Progenitor cell of endocrine pancreas (in vitro differentiated cells): ENCODE data around the gene ADPRHL1. TPM values are rescaled to one million over a fixed set of nuclear protein-coding genes. Genes with fewer than 3 reads are reported as not detected.

ENCODE experiments used
- DNase-seq: peaks from one replicate; pipeline ENCODE4 v3.0.0; 2021; ENCODE audit warnings: low spot score; ENCODE audit not compliant: unreplicated experiment
- H3K27ac Mint-ChIP-seq: 2 replicates; pipeline ENCODE4 v1.8.0; 2021; ENCODE audit warnings: mild to moderate bottlenecking, moderate library complexity, mixed read lengths
- H3K27me3 Mint-ChIP-seq: 2 replicates; pipeline ENCODE4 v1.8.0; 2021; ENCODE audit warnings: mixed read lengths
- H3K36me3 Mint-ChIP-seq: 2 replicates; pipeline ENCODE4 v1.8.0; 2022; ENCODE audit warnings: mixed read lengths; ENCODE audit not compliant: insufficient read depth
- H3K4me1 Mint-ChIP-seq: 2 replicates; pipeline ENCODE4 v1.8.0; 2021; ENCODE audit warnings: low read depth, mixed read lengths
- H3K4me3 Mint-ChIP-seq: 2 replicates; pipeline ENCODE4 v1.8.0; 2021; ENCODE audit warnings: low read depth, mild to moderate bottlenecking, moderate library complexity, mixed read lengths
- H3K9me3 Mint-ChIP-seq: 2 replicates; pipeline ENCODE4 v1.8.0; 2021; ENCODE audit warnings: low read depth, mixed read lengths
- CTCF ChIP-seq: fragments of 200-600 bp; sonication (generic); IDR thresholded peaks from one replicate; pipeline ENCODE4 v1.5.0; 2021; ENCODE audit warnings: antibody characterized with exemption, mild to moderate bottlenecking; ENCODE audit not compliant: unreplicated experiment
- total RNA-seq: library from RNA; stranded (reverse); gene quantifications from 2 replicates; pipeline ENCODE4 v1.2.1, GENCODE V29; 2021

The ADPRHL1 gene
- total RNA-seq, 1 donor from 2014 or later = 6.8 TPM

- Mint-ChIP-seq H3K4me1 (peaks cover 7% of the 10 kb centered on the region), H3K27me3 (no peaks in the 10 kb centered on the region), H3K27ac (no peak overlapping the region), H3K36me3 (peaks cover 12% of the 10 kb centered on the region), H3K4me3 (no peak overlapping the region), H3K9me3 (no peaks in the 10 kb centered on the region)
- DNase-seq = no peak
- no peak for TF ChIP-seq CTCF
Observed at GRCh38 chr13:113418722-113419049, 34.6 kb downstream of the ADPRHL1 start.

- H3K4me3 Mint-ChIP-seq = no peak overlapping the region
- no peaks in the 10 kb centered on the region for H3K9me3 Mint-ChIP-seq
- TF ChIP-seq CTCF = no peak
- no peak overlapping the region for H3K27ac Mint-ChIP-seq
- no peak for DNase-seq
- peaks cover 7% of the 10 kb centered on the region for H3K4me1 Mint-ChIP-seq
- H3K36me3 Mint-ChIP-seq = peaks cover 14% of the 10 kb centered on the region
- no peaks in the 10 kb centered on the region for H3K27me3 Mint-ChIP-seq
Observed at GRCh38 chr13:113417836-113418721, 35.2 kb downstream of the ADPRHL1 start.

GRCh38 chr13:113417008-113417751 is 36.1 kb downstream of the ADPRHL1 start:
- Mint-ChIP-seq H3K4me3 (no peak overlapping the region), H3K27me3 (no peaks in the 10 kb centered on the region), H3K36me3 (peaks cover 15% of the 10 kb centered on the region), H3K27ac (peak overlapping the region; percentile 71), H3K4me1 (peaks cover 7% of the 10 kb centered on the region), H3K9me3 (no peaks in the 10 kb centered on the region)
- TF ChIP-seq CTCF = no peak
- DNase-seq = no peak

GRCh38 chr13:113415825-113416224 is 37.5 kb downstream of the ADPRHL1 start:
- Mint-ChIP-seq H3K4me1 (peaks cover 7% of the 10 kb centered on the region), H3K4me3 (no peak overlapping the region), H3K9me3 (no peaks in the 10 kb centered on the region), H3K27ac (no peak overlapping the region), H3K36me3 (peaks cover 12% of the 10 kb centered on the region), H3K27me3 (no peaks in the 10 kb centered on the region)
- no peak for DNase-seq
- no peak for TF ChIP-seq CTCF

GRCh38 chr13:113415032-113415431 is 38.3 kb downstream of the ADPRHL1 start:
- Mint-ChIP-seq H3K27me3 (no peaks in the 10 kb centered on the region), H3K36me3 (peaks cover 8% of the 10 kb centered on the region), H3K9me3 (no peaks in the 10 kb centered on the region), H3K4me1 (peaks cover 4% of the 10 kb centered on the region), H3K27ac (no peak overlapping the region), H3K4me3 (no peak overlapping the region)
- TF ChIP-seq CTCF = no peak
- no peak for DNase-seq
